GM23248 (cell line): Measurements from ENCODE around the gene PTPRT.

Experiments
- EZH2 ChIP-seq: fragments of 200-600 bp; sonication (generic); IDR thresholded peaks from 2 replicates; pipeline ENCODE4 v1.6.1; 2018; ENCODE audit warnings: antibody characterized with exemption, mild to moderate bottlenecking; ENCODE audit not compliant: insufficient read depth, poor library complexity, severe bottlenecking
- EZH2phosphoT487 ChIP-seq: fragments of 200-600 bp; sonication (generic); IDR thresholded peaks from 2 replicates; pipeline ENCODE4 v1.6.1; 2018; ENCODE audit warnings: antibody characterized with exemption, moderate library complexity, mild to moderate bottlenecking, low read depth; ENCODE audit not compliant: insufficient read depth

- no peak for TF ChIP-seq EZH2
- TF ChIP-seq EZH2phosphoT487 = no peak
These were observed 747.0 kb downstream of the PTPRT start for GRCh38 chr20:42442716-42443115.
